ENCODE data around the gene INPP5K. TPM values are rescaled to one million over a fixed set of nuclear protein-coding genes. Genes with fewer than 3 reads are reported as not detected.

The INPP5K gene
- total RNA-seq, 1 experiment from 2014 or later = 29.4 TPM

DNA sequence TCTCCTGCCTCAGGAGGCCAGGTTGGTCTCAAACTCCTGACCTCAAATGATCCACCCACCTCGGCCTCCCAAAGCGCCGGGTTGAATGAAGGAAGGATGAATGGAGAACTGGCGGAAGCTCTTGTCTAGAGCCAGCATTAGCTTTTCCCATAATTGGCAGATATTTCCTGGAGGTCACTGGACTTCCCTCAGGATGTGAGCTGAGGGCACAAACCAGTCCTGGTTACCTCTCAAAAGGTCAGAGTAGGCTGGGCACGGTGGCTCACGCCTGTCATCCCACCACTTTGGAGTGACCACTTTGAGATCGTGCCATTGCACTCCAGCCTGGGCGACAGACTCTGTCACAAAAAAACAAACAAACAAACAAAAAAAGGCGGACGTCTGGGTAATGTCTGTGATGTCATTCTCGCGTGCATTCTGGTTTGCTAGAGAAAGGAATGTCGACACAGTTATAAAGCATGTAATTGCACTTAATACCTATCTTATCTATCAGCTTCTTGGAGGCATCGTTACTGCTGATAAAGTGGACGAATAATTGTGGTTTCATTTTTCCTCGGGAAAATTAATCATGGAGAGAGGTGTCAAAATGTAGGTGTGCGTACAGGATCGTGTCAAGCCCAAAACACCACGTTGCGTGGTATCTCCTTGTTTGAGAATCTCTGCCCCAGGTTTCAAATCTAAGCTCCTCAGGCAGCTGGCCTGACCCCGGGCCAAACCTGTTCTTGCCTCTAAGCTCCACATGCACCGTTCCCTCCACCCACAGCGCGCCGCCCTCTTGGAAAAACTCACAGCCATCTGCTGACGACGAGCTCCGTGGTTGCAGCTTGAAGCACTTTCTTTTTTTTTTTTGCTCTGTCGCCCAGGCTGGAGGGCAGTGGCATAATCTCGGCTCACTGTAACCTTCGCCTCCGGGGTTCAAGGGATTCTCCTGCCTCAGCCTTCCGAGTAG lies 54.0 kb downstream of the INPP5K start:
- Histone ChIP-seq H2BK20ac (ENCODE audit: low read depth, low read length, poor library complexity, severe bottlenecking) (no peak overlapping the region), H3K4me1 (ENCODE audit: insufficient read depth, low read length) (no peaks in the 10 kb centered on the region; the same call in 1 of the 2 replicates), H3K23ac (ENCODE audit: insufficient read length, low read depth, low read length) (no peak overlapping the region), H3K79me1 (ENCODE audit: insufficient read depth, low read depth, low read length, poor library complexity, severe bottlenecking) (no peaks in the 10 kb centered on the region), H3K56ac (ENCODE audit: insufficient read length, low read depth, low read length) (no peak overlapping the region), H2BK15ac (ENCODE audit: low read depth, low read length) (no peak overlapping the region), H3K79me2 (ENCODE audit: insufficient read depth, low read length) (no peaks in the 10 kb centered on the region), H4K20me1 (ENCODE audit: control insufficient read depth, insufficient read depth, insufficient read length) (no peaks in the 10 kb centered on the region), H4K8ac (replicated peaks; ENCODE audit: insufficient read length, low read depth, low read length) (no peak overlapping the region), H2BK120ac (ENCODE audit: low read depth, low read length, poor library complexity, severe bottlenecking) (no peak overlapping the region), H3K27me3 (ENCODE audit: insufficient read depth, low read length) (no peaks in the 10 kb centered on the region), H3K9ac (ENCODE audit: extremely low read depth, insufficient read length, low read length) (no peak overlapping the region), H2BK5ac (ENCODE audit: insufficient read length, low read length) (no peak overlapping the region), H3K4ac (ENCODE audit: low read depth, low read length) (no peak overlapping the region), H3K9me3 (ENCODE audit: control insufficient read depth, low read depth, low read length) (no peaks in the 10 kb centered on the region), H3T11ph (ENCODE audit: low read length) (no peak overlapping the region), H3K18ac (ENCODE audit: insufficient read length, low read depth, low read length) (no peak overlapping the region), H2BK12ac (ENCODE audit: insufficient read length, low read depth, low read length) (no peak overlapping the region), H4K91ac (ENCODE audit: insufficient read length, low read depth, low read length) (no peak overlapping the region), H3K27ac (ENCODE audit: insufficient read length, low read depth, low read length) (no peak overlapping the region), H2AK5ac (ENCODE audit: insufficient read length, low read length) (no peak overlapping the region), H4K5ac (ENCODE audit: insufficient read length, low read depth, low read length) (no peak overlapping the region), H2AFZ (ENCODE audit: low read length) (no peak overlapping the region), H3K4me2 (ENCODE audit: insufficient read depth, insufficient read length, low read length) (no peak overlapping the region), H3K14ac (ENCODE audit: insufficient read depth, low read length) (no peak overlapping the region), H3K23me2 (ENCODE audit: insufficient read length, low read depth, low read length, poor library complexity, severe bottlenecking) (no peaks in the 10 kb centered on the region)
- Mint-ChIP-seq H3K27me3 (ENCODE audit: low read depth) (no peaks in the 10 kb centered on the region; the same call in none of the 2 replicates), H3K36me3 (ENCODE audit: insufficient read depth in 1 of 3, low read depth in 3 of 3) (peaks cover 1 to 44% (median 7%) of the 10 kb centered on the region in 3 experiments; a peak in 4 of 7 replicates), H3K27ac (peak overlapping the region in 2 of 3 experiments; percentile 42 to 57; a peak in 2 of 7 replicates), H3K4me3 (no peak overlapping the region; a peak in 1 of 5 replicates), H3K4me1 (peaks cover 4% of the 10 kb centered on the region in 2 experiments), H3K9me3 (no peaks in the 10 kb centered on the region; a peak in 1 of 5 replicates)
- no peak for DNase-seq
- TF ChIP-seq CTCF (conservative IDR thresholded peaks at IDR 0.05) = no peak
- WGBS (ENCODE audit: extremely low coverage, insufficient read length, low lambda C conversion rate) = no CpG with 5 or more reads among the region's 33 CpGs

All from H9 (cell line).